GM12872 (cell line): ENCODE data around the gene SUGP2.

Source experiments
- CTCF ChIP-seq: IDR thresholded peaks from 3 replicates; pipeline ENCODE4 v1.5.1; 2011; ENCODE audit warnings: low read depth, mild to moderate bottlenecking, low read length, moderate library complexity; ENCODE audit not compliant: insufficient read depth

Gene SUGP2

GRCh38 chr19:19040417-19040816 lies 7.1 kb upstream of the SUGP2 start:
- no peak for TF ChIP-seq CTCF

GRCh38 chr19:19039901-19040300 lies 6.6 kb upstream of the SUGP2 start:
- TF ChIP-seq CTCF, result no peak

- no peak for TF ChIP-seq CTCF
Observed at GRCh38 chr19:19034204-19034624, 897 bp upstream of the SUGP2 start.

- no peak for TF ChIP-seq CTCF
Observed at GRCh38 chr19:19033176-19033425, 216 bp downstream of the SUGP2 start.

- TF ChIP-seq CTCF, result no peak
Observed at GRCh38 chr19:19032420-19033175, 719 bp downstream of the SUGP2 start.

- no peak for TF ChIP-seq CTCF
Observed at GRCh38 chr19:19031891-19032290, 1.4 kb downstream of the SUGP2 start.

GRCh38 chr19:19028526-19028925 lies 4.8 kb downstream of the SUGP2 start:
- no peak for TF ChIP-seq CTCF
